GM12801 (cell line): Measurements from ENCODE around the gene IL23R.

Experiments
- TF ChIP-seq, protein P1 (sequence below): IDR thresholded peaks from one replicate; pipeline ENCODE4 v1.5.1; 2011; ENCODE audit warnings: control low read depth; ENCODE audit not compliant: insufficient read length; ENCODE audit errors: extremely low read depth

The IL23R gene

DNA sequence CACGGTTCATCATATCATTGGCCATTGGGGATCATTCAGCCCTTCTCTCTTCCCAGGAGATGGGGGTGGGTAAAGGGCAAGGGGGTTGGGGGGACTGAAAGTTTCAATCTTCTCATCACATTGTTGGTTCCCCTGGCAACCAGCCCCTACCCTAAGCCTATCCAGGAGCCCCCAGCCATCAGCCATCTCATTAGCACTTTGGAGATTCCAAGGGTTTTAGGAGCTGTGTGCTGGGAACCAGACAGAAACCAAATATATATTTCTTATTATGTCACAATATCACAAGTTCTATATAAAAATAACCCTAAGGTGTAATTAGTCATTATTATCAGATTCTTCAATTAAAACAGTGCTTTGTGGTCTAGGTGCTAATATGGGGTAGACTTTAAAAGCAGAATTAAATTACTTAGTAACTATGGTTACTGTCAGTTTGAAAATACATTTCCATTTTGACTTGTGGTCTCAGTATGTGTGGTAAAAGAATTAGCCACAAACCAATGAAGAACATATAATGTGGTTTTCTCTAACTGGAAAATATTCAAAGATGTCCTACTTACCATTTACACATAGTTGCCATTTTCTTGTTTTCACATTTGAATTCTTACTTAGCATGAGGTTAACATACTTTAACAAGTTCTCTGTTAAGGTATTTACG is 28.1 kb downstream of the IL23R start:
- TF ChIP-seq, protein P1, sequence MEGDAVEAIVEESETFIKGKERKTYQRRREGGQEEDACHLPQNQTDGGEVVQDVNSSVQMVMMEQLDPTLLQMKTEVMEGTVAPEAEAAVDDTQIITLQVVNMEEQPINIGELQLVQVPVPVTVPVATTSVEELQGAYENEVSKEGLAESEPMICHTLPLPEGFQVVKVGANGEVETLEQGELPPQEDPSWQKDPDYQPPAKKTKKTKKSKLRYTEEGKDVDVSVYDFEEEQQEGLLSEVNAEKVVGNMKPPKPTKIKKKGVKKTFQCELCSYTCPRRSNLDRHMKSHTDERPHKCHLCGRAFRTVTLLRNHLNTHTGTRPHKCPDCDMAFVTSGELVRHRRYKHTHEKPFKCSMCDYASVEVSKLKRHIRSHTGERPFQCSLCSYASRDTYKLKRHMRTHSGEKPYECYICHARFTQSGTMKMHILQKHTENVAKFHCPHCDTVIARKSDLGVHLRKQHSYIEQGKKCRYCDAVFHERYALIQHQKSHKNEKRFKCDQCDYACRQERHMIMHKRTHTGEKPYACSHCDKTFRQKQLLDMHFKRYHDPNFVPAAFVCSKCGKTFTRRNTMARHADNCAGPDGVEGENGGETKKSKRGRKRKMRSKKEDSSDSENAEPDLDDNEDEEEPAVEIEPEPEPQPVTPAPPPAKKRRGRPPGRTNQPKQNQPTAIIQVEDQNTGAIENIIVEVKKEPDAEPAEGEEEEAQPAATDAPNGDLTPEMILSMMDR, result no peak

GRCh38 chr1:67200755-67201154 is 34.5 kb downstream of the IL23R start:
- TF ChIP-seq, protein P1, result no peak

DNA sequence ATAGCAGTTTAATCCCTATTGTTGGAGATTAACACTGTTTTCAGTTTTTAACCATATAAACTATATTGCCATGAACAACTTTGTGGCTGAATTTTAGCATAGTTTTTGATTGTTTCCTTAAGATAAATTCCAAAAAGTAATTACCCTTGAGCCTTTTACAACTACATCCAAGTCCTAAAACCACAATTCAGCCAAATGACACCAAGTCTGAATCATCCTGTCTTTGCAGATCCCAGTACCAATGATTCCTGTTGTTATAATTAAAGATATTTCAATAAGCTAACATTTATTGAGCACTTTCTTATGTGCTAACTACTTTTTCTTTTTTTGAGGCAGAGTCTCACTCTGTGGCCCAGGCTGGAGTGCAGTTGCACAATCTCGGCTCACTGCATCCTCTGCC is 35.6 kb downstream of the IL23R start:
- TF ChIP-seq, protein P1, result no peak

- TF ChIP-seq, protein P1, result no peak
Measured at GRCh38 chr1:67204298-67204980, 38.2 kb downstream of the IL23R start.

DNA sequence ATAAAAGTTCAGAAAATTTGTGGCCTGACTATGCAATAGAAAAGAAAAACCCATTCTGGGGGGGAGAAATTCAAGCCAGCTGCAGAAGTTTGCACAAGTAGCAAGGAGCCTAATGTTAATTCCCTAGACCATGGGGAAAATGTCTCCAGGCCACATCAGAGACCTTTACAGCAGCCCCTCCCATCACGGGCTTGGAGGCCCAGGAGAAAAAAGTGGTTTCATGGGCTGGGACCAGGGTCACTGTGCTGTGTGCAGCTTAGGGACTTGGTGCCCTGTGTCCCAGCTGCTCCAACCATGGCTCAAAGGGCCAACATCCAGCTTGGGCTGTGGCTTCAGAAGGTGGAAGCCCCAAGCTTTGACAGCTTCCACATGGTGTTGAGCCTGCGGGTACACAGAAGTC is 42.0 kb downstream of the IL23R start:
- TF ChIP-seq, protein P1, result no peak

DNA sequence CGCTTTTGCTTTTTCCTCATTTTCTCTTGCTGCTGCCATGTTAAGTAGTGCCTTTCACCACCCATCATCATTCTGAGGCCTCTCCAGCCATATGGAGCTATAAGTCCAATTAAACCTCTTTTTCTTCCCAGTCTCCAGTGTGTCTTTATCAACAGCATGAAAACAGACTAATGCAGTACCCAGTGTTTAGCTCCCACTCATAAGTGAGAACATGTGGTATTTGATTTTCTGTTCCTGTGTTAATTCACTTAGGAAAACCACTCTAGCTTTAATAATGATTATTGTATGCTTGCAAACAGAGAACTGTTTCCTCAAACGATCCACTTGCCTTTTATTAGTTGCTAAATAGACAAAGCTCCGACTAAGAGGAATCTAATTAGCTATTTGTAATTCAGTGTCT is 43.3 kb downstream of the IL23R start:
- TF ChIP-seq, protein P1, result no peak

- TF ChIP-seq, protein P1, result no peak
Measured at GRCh38 chr1:67211589-67212563, 45.6 kb downstream of the IL23R start.
